HCT116 (cell line): ENCODE data around the gene DOK6.

Experiments
- ATF3 ChIP-seq: IDR thresholded peaks from 2 replicates; pipeline ENCODE4 v1.6.1; 2012
- CBX3 ChIP-seq: IDR thresholded peaks from 2 replicates; pipeline ENCODE4 v1.6.1; 2012; ENCODE audit warnings: low read depth
- CTCF ChIP-seq, 3 experiments: fragments of 200-600 bp in 1 of 3; sonication (generic) in 1 of 3; IDR thresholded peaks in 2 of 3; conservative IDR thresholded peaks in 1 of 3; 2 replicates each; pipeline ENCODE4 v1.5.1; 2012 to 2017; ENCODE audit warnings: low read depth in 2 of 3, low read length in 2 of 3, antibody characterized with exemption in 1 of 3, borderline replicate concordance in 1 of 3, control low read depth in 1 of 3, mild to moderate bottlenecking in 1 of 3, mixed read lengths in 1 of 3, mixed run types in 1 of 3, moderate library complexity in 1 of 3; ENCODE audit not compliant: insufficient read depth in 1 of 3
- EGR1 ChIP-seq: IDR thresholded peaks from 2 replicates; pipeline ENCODE4 v1.6.1; 2012; ENCODE audit warnings: low read depth
- EZH2 ChIP-seq: fragments of 200-600 bp; sonication (generic); IDR thresholded peaks from 2 replicates; pipeline ENCODE4 v1.6.1; 2017; ENCODE audit warnings: antibody characterized with exemption, mixed run types
- JUND ChIP-seq: IDR thresholded peaks from 2 replicates; pipeline ENCODE4 v1.6.1; 2012
- MAX ChIP-seq: IDR thresholded peaks from 2 replicates; pipeline ENCODE4 v1.6.1; 2012
- POLR2A ChIP-seq: IDR thresholded peaks from 2 replicates; pipeline ENCODE4 v1.7.0; 2011; ENCODE audit warnings: borderline replicate concordance; ENCODE audit not compliant: insufficient read depth, insufficient read length; ENCODE audit errors: extremely low read depth
- POLR2AphosphoS5 ChIP-seq: IDR thresholded peaks from 2 replicates; pipeline ENCODE4 v1.6.1; 2011; ENCODE audit warnings: mild to moderate bottlenecking, low read depth, low read length, moderate library complexity
- REST ChIP-seq: IDR thresholded peaks from 2 replicates; pipeline ENCODE4 v1.6.1; 2012; ENCODE audit warnings: low read depth
- SIN3A ChIP-seq: IDR thresholded peaks from 2 replicates; pipeline ENCODE4 v1.6.1; 2012; ENCODE audit warnings: low read depth
- SP1 ChIP-seq: IDR thresholded peaks from 2 replicates; pipeline ENCODE4 v1.6.1; 2012; ENCODE audit warnings: low read depth
- SRF ChIP-seq: IDR thresholded peaks from 2 replicates; pipeline ENCODE4 v1.6.1; 2012; ENCODE audit warnings: low read depth
- TCF7L2 ChIP-seq: IDR thresholded peaks from 2 replicates; pipeline ENCODE4 v1.7.0; 2011; ENCODE audit warnings: borderline replicate concordance, inconsistent platforms; ENCODE audit not compliant: insufficient read depth, insufficient read length; ENCODE audit errors: extremely low read depth

GRCh38 chr18:69720422-69720821, 319.7 kb downstream of the DOK6 start:
- TF ChIP-seq CTCF (IDR thresholded peaks at IDR 0.05 in 2 of 3, conservative IDR thresholded peaks at IDR 0.05 in 1 of 3; ENCODE audit: borderline replicate concordance in 1 of 3, insufficient read depth in 1 of 3, low read depth in 2 of 3, low read length in 2 of 3) (no peak), SIN3A (no peak), POLR2AphosphoS5 (no peak), EZH2 (no peak), REST (no peak), MAX (no peak), ATF3 (no peak), SRF (no peak), CBX3 (no peak), POLR2A (no peak), JUND (no peak), SP1 (no peak), TCF7L2 (no peak), EGR1 (no peak)
